Measurements from ENCODE around the gene PRKN.

GRCh38 chr6:162489101-162489976 lies 238.2 kb downstream of the PRKN start:
- no peak for TF ChIP-seq CTCF (IDR thresholded peaks at IDR 0.05)
- no peak for TF ChIP-seq POLR2A (IDR thresholded peaks at IDR 0.05)

All from thyroid gland (tissue), 4 donors.